ENCODE measurements around the gene DCP1B.

DNA sequence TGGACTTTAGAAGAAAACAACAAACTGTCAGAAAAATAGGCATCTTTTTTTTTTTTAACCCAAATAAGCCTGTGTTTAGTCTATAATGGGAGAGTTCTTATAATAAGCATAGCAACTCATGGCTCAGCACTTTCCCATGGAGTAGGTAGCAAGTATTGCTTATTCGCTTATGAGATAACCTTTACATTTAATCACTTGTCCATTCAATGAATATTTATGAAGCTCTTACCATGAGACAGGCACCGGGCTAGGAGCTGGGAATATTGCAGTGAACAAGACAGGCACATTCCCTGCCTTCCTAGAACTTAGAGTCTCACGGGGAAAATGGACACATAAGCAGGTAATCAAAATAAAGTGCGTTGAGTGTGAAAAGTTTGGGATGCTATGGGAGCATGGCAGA is 10.0 kb upstream of the DCP1B start:
- TF ChIP-seq CTCF (IDR thresholded peaks at IDR 0.05) (no peak), POLR2A (IDR thresholded peaks at IDR 0.05) (no peak)

Data from right lobe of liver (tissue), 4 donors.